Subcutaneous adipose tissue (tissue), 4 donors: ENCODE results near the gene SPON2. TPM values are rescaled to one million over a fixed set of nuclear protein-coding genes. Genes with fewer than 3 reads are reported as not detected.

ENCODE experiments used
- CTCF ChIP-seq: fragments of 450-650 bp; IDR thresholded peaks from one replicate; pipeline ENCODE4 v1.5.1; 2016; ENCODE audit warnings: low read depth, mild to moderate bottlenecking, control low read depth, antibody characterized with exemption, moderate library complexity
- total RNA-seq, 4 donors: library from RNA; depleted of rRNA; stranded (reverse); fragments of >200 nt; gene quantifications; one replicate each; pipeline ENCODE4 v1.1.0, GENCODE V29; 2016

Gene SPON2
- total RNA-seq, 4 donors from 2014 or later: 14.3 to 67.2 (median 46.4) TPM

GRCh38 chr4:1171311-1172227 is 814 bp downstream of the SPON2 start:
- no peak for TF ChIP-seq CTCF

GRCh38 chr4:1170976-1171310 is 1.4 kb downstream of the SPON2 start:
- TF ChIP-seq CTCF: no peak

GRCh38 chr4:1170156-1170975 is 2.0 kb downstream of the SPON2 start:
- TF ChIP-seq CTCF: no peak

GRCh38 chr4:1169691-1170096 is 2.7 kb downstream of the SPON2 start:
- no peak for TF ChIP-seq CTCF

GRCh38 chr4:1169171-1169671 is 3.2 kb downstream of the SPON2 start:
- TF ChIP-seq CTCF: no peak

GRCh38 chr4:1168191-1169101 is 3.9 kb downstream of the SPON2 start:
- no peak for TF ChIP-seq CTCF
